Measurements from ENCODE around the gene CMSS1.
"Not testable (repeated sequence)": the region's sequence is repeated elsewhere in the genome, so short reads cannot be mapped to it uniquely, and the experiment has no call there.

The CMSS1 gene

DNA sequence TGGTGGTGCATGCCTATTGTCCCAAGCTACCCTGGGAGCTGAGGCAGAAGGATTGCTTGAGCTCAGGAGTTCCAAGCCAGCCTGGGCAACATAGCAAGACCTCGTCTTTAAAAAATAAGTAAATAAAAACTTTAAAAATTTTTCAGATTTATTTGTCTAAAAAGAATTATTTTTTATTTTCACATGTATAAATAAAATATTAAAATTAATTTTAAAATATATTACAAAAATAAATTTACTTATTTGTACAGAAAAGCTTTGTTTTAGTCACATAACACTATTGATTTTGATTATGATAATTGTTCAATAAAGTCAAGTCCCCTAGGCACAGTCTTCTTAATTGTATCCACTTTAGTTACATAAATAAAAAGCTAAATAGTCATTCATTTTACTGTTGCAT is 211.4 kb downstream of the CMSS1 start:
- DNase-seq = no peak
- intact Hi-C loops (cut with DNase I) = no loop called here

DNA sequence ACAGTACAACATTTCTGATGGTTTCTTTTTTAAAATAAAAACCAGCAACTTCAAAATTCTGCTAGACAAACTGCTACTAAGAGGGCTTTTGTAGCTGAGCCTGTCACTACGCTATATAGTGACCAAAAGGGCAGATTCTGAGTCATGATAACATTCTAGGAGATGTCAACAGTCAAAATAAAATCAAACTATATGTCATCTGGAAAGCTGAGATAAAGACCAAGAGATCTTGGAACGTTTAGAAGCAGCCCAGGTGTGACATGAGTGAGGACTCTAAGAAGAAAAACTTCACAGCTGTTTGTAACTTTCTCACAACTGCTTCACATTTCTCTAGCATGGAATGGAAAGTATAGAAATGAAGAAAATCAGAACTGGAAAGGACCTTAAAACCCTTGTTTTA is 212.0 kb downstream of the CMSS1 start:
- intact Hi-C loops (cut with DNase I) = no loop called here
- no peak for DNase-seq

DNA sequence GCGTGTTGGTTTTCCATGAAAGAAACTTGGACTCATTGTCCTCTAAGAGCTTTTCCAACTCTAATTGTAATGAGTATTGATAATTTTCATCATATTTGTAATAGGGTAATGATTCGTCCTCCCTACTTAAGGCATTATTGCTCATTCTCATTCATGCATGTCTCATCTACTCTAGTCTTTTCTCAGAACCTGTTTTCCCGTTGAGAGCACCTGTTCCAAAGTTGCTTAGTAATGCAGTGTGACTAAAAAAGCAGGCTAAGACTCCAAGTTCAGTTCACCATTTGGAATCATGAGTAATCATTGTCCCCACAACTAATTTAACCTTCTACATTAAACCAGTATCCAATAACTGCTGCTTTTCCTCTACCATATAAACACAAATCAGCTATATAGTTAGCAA is 212.7 kb downstream of the CMSS1 start:
- intact Hi-C loops (cut with DNase I) = no loop called here
- DNase-seq = no peak

DNA sequence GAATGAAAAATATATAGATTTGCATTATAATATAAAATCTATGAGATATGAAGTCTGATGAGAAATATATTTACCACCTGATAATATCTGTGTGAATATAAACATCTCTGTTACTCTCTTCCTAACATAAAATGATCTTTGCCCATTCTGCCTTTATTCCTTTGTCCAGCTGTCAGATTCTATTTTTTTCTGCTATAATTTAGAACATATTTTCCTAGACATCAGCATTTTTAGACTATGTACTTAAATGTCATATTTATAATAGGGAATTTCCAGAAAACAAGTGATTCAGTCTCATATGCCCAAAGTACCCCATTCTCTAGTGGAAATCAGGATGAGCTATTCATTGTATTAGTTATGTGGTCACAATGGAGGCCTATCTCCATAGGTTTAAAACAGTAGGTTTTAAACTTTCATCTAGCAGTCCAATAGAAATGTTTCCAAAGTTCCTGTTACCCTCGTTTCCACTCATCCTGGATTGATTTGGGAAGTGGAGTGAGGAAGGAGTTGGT is 213.3 kb downstream of the CMSS1 start:
- intact Hi-C loops (cut with DNase I) = no loop called here

DNA sequence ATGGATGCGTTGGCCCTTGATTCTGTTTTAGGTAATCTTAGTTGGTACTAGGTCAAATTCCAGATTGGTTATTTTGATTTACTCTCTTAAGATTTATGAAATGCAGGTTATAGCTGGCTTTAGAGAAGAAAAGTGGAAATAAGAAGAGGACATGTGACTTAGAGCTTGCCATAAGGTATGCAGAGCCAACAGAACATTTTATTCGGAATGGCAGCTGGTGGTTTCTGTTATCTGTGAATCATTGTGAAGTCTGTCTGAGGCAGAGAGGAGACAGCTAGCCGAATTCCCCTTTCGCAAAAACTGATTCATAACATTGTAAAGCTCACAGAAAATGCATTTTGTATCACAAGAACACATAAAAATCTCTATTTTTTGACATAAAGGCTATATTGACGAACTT is 214.6 kb downstream of the CMSS1 start:
- no peak for DNase-seq
- intact Hi-C loops (cut with DNase I) = no loop called here

More for the DNA sequence above, 213.3 kb downstream of the CMSS1 start:
- no peak for DNase-seq

DNA sequence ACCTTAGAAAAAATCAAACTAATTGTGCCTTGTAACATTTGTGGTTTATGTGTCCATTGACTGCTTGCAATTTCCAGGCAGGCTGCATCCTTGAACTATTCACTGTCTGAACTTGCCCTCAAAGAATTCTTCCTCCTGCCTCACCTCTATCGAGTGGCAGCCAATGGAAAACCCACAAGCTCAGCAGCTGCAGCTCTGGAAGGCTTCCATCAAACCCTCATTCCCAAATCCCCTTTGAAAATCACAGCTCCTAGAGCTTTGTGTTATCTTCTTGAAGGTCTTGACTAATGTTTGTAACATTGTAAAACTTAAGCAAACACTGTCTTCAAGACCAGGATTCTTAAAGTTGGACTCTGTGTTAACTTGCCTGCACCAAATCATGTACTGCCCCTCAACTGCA is 215.5 kb downstream of the CMSS1 start:
- no peak for DNase-seq
- intact Hi-C loops (cut with DNase I) = no loop called here

DNA sequence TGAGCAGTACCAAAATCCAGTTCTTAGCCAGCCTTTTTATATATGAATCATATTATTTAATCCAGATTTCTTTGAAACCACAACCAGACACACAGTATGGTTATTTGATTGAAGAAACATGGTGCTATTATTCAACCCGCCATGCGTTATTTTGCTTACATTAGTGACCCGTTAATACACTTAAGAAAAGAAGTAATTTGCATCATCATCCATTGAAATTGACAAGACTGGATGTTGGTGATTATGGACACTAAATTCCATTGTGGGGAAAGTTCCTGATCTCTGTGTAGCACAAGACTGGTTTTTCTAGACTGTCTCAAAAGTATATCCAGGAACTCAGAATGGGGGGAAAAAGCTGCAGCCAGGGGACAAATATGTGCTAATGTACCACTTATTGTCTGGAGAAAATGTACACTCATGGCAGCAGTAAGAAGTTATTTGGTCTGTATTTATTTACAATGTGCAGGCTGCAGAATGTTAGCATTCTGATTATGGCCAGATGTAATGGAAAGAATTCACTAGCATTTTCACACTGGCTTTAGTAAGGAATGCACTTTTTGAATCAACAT is 216.3 kb downstream of the CMSS1 start:
- intact Hi-C loops (cut with DNase I) = no loop called here
- no peak for DNase-seq

DNA sequence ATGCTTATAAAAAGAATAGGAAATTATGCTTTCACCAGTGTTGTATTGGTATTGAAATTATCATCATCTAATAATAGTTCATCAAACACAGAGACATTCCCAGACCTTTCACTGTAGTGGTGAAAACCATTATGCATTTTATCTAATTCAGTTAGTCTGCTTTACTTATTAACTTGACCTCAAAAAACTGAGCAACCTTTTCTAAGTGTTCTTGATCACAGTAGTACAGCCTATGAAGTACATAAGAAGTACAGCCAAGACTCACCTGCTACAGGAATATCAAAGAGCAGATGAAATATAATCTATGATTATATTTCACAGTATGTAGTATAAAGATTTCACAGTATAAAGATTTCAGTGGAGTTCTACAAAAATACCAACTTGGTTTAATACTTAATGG is 221.4 kb downstream of the CMSS1 start:
- intact Hi-C loops (cut with DNase I) = no loop called here
- no peak for DNase-seq

DNA sequence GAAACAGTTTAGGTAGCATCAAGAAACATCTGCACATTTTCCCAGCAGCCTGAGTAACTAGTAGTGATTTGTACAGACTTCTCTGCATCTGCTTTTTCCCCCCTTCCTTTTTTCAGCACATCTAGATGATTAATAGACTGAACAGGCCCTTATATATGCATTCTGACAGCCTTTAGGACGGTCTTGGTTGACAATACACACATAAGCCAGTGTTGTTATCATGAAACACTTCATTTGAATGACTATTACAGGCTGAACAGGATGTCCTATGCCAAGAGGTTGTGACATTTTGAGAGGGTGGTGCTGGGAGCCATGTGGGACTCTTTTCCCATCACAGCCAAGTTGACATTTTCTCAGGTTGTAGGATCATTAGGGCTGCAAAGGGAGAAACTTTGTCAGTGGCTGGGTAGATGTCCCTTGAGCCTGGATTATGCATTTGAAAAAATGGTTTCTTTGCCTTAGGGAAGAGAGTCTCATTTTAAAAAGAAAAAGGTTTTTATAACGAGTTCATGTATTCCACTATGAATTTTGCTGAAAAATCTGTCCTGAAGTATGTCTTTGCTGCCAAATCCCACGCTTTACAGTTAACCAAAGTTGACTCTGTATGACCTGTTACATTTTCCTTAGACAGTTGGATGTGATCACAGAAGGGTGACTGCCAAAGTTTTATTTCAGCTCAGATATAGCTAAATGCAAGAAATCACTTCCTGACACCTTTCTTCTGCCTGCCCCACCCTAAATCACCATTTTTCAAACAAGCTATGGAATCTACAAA is 223.0 kb downstream of the CMSS1 start:
- intact Hi-C loops (cut with DNase I) = loop anchor here (10.0 kb wide), 1 partner anchor 196 kb away; no protein-coding TSS in a partner anchor
- no peak for DNase-seq

DNA sequence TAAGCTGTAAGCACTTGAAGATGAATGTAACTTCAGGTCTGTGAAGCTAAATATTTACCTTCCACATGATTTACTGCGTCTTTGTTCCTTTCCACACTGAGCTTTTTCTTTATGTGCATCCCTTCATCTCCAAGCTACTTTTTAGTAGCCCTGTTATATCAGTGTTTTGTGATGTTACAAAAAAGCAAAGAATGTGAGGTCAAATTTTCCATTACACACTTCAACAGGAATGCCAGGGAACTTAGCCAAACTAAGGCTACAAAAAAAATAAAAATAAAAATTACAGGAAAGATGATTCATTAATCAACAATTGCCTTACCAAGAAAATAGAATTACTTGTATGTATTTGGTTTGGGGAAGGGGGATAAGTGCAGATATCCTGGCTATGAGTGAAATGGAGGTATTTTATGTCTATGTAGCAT is 223.7 kb downstream of the CMSS1 start:
- intact Hi-C loops (cut with DNase I) = loop anchor here (10.0 kb wide), 1 partner anchor 197 kb away; no protein-coding TSS in a partner anchor
- no peak for DNase-seq

DNA sequence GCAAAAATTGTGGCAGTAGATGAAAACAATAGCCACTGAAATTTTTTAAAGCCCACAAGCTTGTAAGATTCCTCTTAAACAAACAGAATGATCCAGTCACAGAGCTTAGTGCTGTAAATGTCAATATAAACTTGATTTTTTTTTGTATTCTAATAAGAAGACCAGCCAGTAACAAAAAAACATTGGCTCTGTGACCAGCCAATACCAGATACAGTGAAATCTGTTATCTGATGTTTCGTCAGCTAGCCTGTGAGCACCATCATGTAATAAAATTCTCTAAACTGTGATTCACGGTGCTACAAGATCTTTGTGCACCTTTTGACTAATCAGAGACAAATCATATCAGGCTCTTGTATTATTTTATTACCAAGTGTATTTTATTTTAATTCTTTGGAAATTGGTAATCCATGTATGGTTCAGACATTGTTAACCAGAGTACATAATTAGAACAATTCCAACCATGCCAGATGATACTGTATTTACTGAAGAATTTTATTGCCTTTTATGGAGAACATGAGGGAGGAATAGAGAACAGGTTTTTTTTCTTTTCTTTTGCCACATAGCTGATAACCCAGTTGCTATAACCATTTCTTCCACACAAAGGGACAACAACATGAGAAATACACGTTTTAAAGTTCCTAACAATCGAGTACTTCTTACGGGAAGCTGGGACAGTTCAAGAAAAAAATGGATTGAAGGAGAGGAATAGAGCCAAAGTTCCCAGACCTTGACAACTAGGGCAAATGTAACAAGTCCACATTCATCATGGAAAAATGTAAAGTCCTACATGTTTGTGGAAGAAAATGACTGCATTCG is 224.7 kb downstream of the CMSS1 start:
- DNase-seq = no peak
- intact Hi-C loops (cut with DNase I) = loop anchor here (10.0 kb wide), 1 partner anchor 198 kb away; no protein-coding TSS in a partner anchor

DNA sequence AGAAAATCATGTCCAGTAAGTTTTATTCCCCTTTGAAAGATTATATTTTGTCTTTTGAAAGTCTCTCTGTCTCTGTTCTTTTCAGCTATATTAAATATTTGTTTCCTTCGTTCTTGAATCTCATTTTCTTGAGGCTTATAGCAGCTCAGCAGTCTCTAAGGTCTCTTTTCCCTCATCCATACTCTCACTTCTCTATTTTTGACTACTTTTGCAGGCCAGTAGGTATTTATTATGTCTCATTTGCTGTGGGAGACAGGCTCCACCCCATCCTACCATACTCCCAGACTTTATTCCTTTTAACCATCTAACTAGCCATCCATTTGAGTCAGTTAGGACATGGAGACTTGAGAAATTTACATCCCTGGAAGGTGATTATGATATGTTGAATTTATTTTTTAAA is 225.6 kb downstream of the CMSS1 start:
- intact Hi-C loops (cut with DNase I) = loop anchor here (10.0 kb wide), 1 partner anchor 198 kb away; no protein-coding TSS in a partner anchor
- DNase-seq = no peak

DNA sequence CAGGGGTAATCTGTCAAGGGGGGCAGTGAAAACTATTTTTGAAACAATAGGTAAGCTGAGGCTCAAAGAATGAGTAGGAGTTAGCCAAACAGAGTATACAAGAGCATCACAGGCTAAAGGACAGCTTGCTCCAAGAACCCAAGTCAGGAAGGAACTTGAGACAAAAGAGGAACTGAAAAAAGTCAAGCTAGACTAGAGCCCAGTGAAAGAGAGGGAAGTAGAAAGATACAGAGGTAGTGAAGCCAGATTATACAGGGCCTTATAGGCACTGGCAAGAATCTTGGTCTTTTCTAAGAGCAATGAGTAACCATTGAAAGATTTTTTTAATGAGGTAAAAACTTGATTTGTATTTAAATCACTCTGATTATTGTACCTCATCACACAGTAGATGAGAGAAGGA is 226.7 kb downstream of the CMSS1 start:
- intact Hi-C loops (cut with DNase I) = loop anchor here (10.0 kb wide), 1 partner anchor 200 kb away; no protein-coding TSS in a partner anchor
- DNase-seq = no peak

DNA sequence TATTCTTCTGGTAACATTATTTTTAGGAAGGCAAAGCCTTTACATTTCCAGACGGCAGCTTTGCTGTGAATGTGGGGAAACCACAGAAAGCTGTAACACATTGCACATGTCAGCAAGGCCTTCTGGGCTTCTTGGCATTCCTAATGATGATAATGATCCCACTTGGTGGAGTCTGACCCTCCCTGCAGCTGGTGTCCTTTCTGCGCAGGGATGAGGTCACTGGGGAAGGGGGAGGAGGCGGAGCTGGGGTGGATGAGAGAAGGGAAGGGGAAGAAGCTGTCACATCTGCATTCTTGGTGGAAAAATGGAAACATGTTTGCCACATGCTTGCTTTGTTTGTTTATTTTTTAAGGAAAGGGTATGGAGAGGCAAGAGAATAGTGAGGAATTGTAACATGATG is 228.0 kb downstream of the CMSS1 start:
- intact Hi-C loops (cut with DNase I) = loop anchor here (10.0 kb wide), 1 partner anchor 201 kb away; no protein-coding TSS in a partner anchor
- DNase-seq = peak in 15 of 42 donors; percentile 4 to 47 (median 27)

DNA sequence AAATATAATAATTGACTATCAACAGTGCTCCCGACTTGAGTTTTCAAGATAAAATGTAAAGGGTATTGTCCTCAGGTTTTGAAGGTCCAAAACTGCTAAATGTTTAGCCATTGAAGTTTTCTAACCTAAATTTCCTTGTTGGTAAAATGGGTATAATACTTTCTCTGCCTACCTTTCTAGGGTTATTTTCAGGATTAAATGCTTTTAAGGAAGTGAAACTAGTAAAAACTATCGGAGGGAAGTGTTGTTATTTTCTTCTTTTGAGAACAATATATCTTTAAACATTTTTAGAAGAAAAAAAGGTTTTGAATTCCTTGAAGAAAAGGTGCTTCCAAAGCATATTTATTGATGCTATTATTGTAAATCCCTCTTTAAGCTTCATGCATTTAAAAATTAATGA is 229.3 kb downstream of the CMSS1 start:
- intact Hi-C loops (cut with DNase I) = loop anchor here (10.0 kb wide), 1 partner anchor 202 kb away; no protein-coding TSS in a partner anchor
- DNase-seq = no peak

DNA sequence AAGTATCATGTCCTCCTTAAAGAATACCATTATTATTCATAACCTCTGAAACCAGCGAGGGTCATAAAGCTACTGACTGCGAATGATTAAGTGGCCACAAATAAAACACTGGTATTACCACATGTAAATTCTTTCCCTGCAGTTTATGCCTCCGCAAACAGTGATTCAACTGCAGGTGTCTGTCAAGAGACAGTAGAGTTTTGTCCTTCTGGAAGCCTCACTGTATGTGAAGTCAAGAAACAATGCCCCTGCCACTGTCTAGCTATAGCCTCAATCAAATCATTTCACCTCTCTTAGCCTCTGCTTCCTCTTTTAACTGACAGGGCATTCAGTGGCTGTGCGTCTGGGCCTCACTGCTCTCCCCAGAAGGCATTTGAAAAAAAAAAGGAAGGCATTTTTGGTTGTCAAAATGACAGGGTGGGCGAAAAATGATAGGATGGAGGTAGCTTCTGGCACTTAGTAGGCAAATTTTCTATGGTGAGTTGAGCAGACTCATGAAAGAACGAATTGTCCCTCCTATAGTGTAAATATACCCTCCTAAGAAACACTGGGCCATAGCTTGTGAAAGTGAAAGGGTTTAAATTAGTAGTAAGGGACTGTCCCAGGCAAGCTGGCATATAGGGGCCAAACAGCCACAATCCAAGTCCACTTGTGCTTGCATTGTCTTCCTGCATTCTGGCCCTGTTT is 229.9 kb downstream of the CMSS1 start:
- DNase-seq = no peak
- intact Hi-C loops (cut with DNase I) = loop anchor here (10.0 kb wide), 1 partner anchor 203 kb away; no protein-coding TSS in a partner anchor

DNA sequence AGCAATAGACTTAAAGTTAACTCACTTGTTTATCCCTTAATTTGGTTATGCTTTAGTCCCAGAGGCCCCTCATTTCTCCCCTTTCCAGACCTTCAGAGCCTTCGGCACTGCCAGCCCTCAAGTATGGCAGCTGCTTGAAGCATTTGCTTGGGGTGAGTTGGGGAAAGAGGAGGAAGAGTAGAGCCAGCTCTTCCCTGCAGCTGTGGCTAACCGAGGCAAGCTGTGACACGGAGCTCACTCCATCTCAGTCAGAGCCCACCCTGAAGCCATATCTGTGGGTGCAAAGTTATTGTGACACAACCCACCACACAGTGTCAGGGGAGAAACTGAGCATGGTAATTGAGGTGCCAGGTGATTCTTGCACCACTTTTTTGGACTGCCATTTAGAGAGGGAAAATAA is 230.6 kb downstream of the CMSS1 start:
- intact Hi-C loops (cut with DNase I) = loop anchor here (10.0 kb wide), 1 partner anchor 203 kb away; no protein-coding TSS in a partner anchor
- no peak for DNase-seq

DNA sequence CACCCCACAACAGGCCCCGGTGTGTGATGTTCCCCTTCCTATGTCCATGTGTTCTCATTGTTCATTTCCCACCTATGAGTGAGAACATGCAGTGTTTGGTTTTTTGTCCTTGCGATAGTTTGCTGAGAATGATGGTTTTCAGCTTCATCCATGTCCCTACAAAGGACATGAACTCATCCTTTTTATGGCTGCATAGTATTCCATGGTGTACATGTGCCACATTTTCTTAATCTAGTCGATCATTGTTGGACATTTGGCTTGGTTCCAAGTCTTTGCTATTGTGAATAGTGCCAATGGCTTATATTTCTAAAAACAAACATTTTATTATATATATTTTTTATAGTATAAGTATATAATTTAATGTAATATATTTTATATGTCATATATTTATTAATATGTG is 233.9 kb downstream of the CMSS1 start:
- intact Hi-C loops (cut with DNase I); DNase-seq: not testable (repeated sequence)

Data from head of caudate nucleus (tissue), 42 donors.